Activated CD4-positive, alpha-beta T cell treated with anti-CD3 and anti-CD28 coated beads, Interleukin-2, Interleukin-4, amounts not matched to agents 100 ng/mL and 50 ng/mL, durations not matched to agents 16 hours and 8 hours (primary cell): ENCODE data around the gene RUVBL1.

Source experiments
- DNase-seq: peaks from one replicate; pipeline ENCODE4 v3.0.0-alpha.2; 2020; ENCODE audit warnings: low spot score

RUVBL1 gene

DNA sequence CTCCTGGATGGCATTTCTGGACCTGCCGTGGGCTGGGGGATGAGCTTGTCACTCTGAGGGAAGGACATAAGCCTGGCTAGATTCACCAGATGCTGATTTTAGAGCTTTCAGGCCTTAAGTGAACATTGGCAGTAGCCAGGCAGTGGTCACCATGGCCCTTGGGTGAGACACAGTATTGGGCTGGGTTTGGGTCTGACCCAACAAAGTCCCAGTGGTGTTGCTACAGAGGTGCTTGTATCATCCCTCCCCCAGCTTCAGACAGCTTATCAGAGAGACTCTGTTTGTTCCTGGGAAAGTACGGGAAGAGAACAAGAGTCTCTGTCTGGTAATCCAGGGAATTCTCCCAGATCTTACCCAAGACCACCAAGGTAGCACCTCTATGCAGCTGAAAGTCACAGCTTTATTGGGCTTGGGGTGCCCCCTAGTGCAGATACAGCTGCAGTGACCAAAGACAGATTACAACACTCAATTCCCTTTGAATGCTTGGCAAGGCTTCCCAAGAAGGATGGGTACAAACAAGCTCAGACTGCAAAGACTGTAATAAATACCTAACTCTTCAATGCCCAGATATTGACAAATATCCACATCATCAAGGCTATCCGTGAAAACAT lies 9.8 kb upstream of the RUVBL1 start:
- DNase-seq, result peak; percentile 36

DNA sequence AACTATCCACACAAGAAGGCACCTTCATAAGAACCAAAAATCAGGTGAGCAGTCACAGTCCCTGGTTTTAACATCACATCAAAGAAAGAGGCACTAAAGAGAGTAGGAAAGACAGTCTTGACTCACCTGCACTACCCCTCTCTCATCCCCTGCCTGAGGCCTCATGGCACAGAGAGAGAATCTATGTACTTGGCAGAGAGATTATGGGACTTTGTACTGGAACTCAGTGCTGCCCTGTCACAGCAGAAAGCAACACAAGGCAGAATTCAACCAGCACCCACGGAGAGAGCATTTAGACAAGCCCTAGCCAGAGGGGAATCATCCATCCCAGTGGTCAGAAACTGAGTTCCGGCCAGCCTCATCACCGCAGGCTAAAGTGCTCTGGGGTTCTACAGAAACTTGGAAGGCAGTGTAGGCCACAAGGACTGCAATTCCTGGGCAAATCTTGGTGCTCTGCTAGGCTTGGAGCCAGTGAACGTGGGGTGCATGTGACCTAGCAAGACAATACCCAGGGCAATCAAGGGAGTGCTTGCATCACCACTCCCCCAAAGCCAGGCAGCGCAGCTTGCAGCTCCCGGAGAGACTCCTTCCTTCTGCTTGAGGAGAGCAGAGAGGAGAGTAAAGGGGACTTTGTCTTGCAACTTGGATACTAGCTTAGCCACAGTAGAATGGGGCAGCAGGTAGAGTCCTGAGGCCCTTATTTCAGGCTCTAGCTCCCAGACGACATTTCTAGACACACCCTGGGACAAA lies 8.5 kb upstream of the RUVBL1 start:
- DNase-seq, result no peak

- no peak for DNase-seq
Measured at GRCh38 chr3:128128251-128128650, 4.6 kb upstream of the RUVBL1 start.

DNA sequence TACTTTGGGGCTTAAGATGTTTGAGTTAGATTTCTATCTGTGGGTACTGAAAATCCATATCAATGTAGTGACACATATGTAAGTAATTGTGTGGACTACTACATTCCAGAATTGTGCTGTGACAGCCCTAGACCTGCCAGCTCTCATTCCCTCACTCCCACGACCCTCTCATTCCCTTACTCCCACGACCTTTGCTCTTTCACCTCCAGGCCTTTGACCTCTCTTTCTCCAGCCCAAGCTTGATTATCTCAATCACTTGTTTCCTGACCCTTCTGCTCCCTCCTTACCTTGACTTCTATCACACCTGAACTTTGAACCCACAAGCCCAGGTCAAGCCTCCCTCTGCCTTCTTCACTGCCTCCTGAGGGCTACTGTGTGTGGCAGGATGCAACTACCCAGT lies 3.6 kb upstream of the RUVBL1 start:
- DNase-seq, result no peak

DNA sequence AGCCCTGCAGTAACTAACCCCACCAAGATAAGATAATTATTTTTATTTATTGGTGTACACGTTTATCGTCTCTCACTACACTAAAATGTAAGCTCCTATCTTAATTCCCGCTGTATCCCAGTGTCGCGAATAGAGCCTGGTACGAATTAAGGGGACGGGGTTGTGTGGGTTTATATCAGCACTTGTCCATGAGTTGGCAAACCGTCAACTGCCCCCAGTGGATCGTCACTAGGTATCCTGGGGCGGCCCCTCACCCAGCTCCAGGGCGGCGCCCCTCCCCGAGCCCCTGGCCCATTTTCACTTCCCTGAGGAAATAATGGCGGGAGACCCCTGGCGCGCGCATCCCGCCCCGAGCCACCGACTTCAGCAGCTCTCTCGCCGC lies 465 bp downstream of the RUVBL1 start:
- no peak for DNase-seq

- DNase-seq, result no peak
Measured at GRCh38 chr3:128122013-128122412, 1.6 kb downstream of the RUVBL1 start.

GRCh38 chr3:128113817-128114794 lies 9.5 kb downstream of the RUVBL1 start:
- no peak for DNase-seq

DNA sequence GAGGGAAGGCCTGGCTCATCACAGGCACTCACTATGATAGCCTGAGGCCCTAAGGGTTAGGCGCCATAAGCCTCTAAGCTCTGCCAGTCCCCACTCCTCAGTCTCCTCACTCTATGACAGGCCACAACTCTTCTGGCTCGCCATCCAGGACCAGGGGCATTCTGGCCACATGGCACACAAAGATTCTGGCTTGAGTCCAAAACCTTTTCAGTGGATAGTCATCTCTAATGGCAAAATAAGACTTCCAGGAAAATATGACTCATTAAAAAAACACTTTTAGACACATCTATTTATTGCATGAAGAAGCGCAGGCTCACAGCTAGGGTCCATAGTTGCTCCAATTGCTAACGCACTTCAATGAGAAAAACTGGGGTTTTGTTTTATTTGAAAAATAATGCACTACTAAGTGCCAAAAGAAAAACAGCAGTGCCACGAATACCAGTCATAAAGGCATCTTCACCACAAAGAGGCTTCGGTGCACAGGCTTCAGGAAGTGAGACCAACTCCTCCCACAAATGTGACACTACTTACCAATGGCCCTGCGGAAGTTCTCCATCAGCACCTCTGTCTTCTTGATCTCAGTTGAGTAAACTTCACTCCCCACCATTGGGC lies 11.1 kb downstream of the RUVBL1 start:
- peak; percentile 79 for DNase-seq

GRCh38 chr3:128111147-128111546 lies 12.5 kb downstream of the RUVBL1 start:
- no peak for DNase-seq

DNA sequence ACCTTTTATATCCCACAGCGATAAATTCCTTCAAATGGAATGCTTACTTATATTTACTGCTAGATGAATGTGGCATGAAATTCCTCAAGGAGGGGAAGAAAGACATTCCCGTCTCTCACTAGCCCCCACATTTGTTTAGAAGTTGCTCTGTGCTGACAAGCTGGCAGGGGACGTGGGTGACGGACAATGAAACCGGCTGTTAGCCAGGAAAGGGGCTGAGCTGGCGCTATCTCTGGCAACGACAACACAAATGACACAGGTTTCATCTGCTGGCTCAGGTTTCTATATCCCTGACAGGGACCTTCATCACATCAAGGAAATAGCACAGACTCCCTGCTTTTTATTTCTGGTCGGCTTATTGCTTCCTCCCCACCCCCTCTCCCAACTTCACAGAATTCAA lies 15.8 kb downstream of the RUVBL1 start:
- DNase-seq, result no peak

DNA sequence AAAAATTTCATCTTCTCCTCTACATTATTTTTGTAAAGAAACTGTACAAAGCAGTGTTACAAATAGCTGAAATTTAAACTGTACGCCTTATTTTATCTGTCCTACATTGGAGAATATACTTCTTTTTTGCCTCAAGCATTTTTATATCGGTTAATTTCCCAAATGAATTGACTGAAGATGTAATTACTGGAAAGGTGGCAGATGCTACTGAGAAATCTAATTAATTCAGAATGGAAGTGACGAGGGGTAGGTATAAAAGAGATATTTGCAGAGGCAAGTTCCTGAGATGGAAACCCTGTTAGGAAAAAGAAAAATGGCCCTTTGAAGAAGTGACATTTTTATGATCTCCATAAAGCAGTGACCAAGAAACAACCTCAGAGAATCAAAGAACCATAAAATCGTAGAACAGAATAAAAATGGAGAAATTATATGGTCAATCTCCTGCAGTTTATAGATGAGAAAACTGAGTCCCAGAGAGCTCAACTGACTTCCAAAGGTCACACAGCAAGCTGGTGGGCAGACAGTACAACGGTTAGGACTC lies 20.4 kb downstream of the RUVBL1 start:
- DNase-seq, result no peak

DNA sequence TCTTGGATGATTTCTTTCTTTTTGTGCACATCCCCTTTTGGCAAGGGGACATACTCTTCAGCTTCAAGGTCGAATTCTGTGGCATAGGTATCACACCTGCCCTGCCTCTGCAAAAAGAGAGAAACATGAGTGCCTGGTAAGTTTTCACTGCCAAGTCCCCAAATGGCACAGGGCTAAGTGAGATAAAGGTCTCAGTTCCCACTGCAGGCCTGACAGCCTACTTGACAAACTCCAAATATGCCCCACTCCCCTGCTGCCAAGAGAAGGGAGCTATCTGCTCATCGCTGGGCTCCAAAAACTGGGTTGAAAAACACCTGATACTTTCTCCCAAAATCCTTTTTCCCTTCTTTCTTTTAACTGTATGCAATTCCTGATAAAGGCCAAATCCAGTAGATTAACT lies 23.0 kb downstream of the RUVBL1 start:
- DNase-seq, result no peak

- DNase-seq, result no peak
Measured at GRCh38 chr3:128100161-128100560, 23.5 kb downstream of the RUVBL1 start.

GRCh38 chr3:128098234-128098633 lies 25.4 kb downstream of the RUVBL1 start:
- no peak for DNase-seq

DNA sequence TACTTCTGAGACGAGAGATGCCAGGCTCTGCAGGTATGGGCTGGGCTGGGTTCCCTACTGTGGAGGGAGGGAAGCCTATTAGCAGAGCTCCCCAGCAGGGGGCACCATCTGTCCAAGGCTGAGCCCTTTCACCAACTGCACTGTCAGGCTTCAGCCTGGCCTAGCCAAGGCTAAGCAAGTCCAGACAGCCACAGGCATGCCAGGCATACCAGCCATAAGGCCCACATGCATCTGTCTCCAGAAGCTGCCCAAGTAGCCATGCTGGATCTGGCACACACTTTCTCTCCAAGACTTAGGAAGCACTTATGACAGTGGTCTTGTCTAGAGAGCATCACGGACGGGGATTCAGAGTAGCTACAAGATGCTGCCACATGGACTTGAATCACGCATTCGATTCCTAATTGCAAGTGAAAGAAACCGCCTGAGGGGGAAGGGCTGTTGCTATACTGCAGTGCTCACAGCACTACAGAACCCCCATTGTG lies 28.3 kb downstream of the RUVBL1 start:
- DNase-seq, result peak; percentile 75

GRCh38 chr3:128094295-128095151 lies 29.1 kb downstream of the RUVBL1 start:
- DNase-seq, result no peak

DNA sequence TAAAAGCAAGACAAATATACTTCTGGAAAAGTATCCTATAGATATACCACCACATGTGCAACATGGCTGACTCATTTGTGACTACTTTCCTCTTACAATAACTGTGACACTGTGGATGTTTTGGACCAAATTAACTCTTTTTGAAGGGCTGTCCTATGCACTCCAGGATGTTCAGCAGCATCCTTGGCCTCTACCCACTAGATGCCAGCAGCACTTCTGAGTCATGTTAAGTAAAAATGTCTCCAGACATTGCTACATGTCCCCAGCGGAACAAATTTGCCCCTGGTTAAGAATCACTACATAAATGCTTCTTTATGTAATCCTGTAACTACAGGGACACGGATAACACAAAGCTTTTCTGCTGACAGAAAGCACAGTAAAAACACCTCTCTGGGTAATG lies 32.0 kb downstream of the RUVBL1 start:
- no peak for DNase-seq

DNA sequence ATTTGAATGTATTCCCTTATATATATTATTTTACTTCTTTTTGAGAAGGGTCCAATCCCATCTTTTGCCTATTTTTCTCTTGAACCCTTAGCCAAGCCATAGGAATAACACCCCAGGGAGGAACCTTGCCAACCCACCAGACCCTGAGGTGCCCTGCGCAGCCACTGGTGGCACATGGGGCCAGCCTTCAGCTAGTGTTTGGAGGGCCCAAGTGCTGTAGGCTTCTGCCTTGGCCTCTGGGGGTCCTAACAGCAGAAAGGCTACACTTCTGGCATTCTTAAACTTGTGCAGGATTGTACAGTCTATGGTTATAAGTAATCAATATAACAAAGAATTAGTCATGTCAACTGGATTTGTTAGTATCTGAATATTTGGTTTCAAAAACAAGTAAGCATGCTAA lies 34.5 kb downstream of the RUVBL1 start:
- no peak for DNase-seq

GRCh38 chr3:128084675-128085021 lies 39.0 kb downstream of the RUVBL1 start:
- DNase-seq, result no peak

DNA sequence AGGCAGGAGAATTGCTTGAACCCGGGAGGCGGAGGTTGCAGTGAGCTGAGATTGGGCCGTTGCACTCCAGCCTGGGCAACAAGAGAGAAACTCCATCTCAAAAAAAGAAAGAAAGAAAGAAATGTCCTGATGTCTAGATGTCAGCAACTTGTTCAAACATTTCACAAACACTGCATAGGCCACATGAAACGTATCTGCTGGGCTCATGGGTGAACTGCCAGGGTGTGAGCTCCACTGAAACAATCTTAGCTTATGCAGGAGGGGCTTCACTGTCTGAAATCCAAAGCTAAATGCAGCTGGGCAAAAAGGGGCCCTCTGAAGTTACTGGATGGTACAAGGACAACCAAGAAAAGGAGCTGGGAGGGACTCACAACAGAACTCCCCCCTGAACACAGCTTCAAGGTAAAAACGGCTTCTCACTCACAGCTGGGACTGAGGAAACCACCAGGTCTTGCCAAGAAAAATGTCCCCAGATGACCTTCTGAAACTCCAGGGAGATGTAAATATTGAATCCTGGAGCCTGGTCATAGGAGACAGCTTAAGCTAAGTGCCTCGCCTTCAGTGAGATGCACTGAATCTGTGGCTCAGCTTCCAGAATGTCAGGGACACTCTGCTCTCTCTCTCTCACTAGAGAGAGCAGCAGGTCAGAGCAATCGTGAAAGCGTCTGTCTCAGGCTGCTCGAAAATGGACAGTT lies 39.5 kb downstream of the RUVBL1 start:
- DNase-seq, result no peak
